Brain pericyte (primary cell): ENCODE data around the gene NOXA1.
"Not testable (repeated sequence)": the region's sequence is repeated elsewhere in the genome, so short reads cannot be mapped to it uniquely, and the experiment has no call there.

Experiments
- DNase-seq: peaks from one replicate; pipeline ENCODE4 v3.0.0-alpha.2; 2012; ENCODE audit warnings: low read depth, low spot score

Gene NOXA1

DNA sequence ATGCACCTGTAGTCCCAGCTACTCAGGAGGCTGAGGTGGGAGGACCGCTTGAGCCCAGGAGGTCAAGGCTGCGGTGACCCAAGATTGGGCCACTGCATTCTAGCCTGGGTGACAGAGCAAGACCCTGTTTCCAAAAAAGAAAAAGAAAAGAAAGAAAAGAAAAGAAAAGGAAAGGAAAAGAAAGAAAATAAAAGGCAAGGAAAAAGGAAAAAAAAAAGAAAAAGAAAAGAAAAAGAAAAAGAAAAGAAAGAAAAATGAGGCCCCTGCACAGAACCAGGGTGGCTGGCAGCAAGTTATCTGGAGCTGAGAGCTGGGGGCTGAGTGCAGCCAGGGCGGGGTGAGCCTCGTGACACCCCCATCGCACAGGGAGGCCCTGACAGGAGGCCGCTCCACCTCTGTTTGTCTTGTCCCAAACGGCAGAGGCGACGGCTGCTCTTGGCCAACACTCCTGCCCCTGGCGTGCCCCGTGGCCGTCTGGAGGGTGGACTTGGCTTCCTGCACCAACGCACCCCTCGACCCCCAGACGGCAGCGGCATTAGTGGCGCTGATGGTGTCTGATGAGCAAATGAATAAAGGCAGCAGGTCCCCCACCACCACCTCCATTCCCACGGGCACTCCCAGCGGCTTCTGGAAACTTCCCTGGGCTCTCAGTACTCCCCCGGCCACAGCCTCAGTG lies 17.0 kb upstream of the NOXA1 start:
- DNase-seq = no peak

GRCh38 chr9:137406876-137407589 lies 16.2 kb upstream of the NOXA1 start:
- no peak for DNase-seq

DNA sequence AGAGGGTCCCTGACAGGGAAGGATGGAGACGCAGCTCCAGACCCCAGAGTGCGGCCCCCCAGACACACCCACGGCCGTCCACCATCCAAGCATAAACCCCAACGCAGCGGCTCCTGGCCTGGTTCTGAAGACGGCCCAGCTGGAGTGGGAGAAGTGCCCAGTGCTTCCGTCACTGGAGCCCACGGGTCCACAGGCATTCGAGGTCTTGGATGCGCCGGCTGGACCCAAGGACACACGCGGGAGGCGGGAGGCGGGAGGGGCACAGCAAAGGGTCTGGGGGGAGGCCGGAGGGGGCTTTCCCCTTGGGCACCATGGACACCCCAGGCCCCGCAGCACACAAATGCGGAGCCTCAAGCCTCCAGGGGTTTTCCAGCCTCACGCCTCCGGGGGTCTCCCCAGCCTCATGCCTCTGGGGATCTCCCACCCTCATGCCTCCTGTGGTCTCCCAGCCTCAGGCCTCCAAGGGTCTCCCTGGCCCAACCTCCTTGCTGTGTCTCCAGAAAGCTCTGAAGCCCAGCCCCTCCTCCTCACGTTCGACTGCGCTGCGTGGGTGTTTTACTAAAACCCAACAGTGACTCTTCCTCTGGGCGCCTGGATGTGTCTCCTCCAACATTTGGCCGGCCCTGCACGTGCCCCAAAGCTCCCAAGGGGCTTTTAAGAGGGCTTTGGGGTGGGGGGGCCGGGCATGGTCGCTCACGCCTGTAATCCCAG lies 15.4 kb upstream of the NOXA1 start:
- DNase-seq = no peak

- DNase-seq = no peak
Observed at GRCh38 chr9:137408651-137409405, 14.4 kb upstream of the NOXA1 start.

- DNase-seq = no peak
Observed at GRCh38 chr9:137409515-137409914, 13.7 kb upstream of the NOXA1 start.

DNA sequence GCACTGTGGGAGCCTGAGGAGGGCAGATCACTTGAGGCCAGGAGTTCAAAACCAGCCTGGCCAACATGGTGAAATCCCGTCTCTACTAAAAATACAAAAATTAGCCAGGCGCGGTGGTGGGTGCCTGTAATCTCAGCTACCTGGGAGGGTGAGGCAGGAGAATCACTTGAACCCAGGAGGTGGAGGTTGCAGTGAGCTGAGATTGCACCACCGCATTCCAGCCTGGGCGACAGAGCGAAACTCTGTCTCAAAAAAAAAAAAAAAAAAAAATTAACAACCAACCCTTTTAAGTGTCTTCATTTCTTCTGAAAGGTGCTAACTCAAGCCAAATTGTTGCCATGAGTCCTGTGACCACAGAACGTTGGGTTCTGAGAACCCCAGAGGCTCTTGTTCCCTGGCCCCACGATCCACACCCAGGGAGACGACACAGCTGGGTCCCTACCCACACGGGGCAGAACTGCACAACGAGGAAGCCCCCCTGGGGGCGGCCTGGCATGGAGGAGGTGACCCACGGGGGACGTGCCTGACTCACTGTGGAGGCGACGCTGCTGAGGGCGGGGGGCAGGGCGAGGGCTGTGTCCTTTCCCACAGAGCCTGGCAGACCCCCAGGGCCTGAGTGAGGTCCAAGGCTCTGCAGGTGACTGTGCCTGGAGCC lies 12.8 kb upstream of the NOXA1 start:
- DNase-seq = not testable (repeated sequence)

GRCh38 chr9:137410891-137411249 lies 12.3 kb upstream of the NOXA1 start:
- DNase-seq = no peak

- no peak for DNase-seq
Observed at GRCh38 chr9:137411260-137411644, 11.9 kb upstream of the NOXA1 start.

- no peak for DNase-seq
Observed at GRCh38 chr9:137411645-137412380, 11.4 kb upstream of the NOXA1 start.

DNA sequence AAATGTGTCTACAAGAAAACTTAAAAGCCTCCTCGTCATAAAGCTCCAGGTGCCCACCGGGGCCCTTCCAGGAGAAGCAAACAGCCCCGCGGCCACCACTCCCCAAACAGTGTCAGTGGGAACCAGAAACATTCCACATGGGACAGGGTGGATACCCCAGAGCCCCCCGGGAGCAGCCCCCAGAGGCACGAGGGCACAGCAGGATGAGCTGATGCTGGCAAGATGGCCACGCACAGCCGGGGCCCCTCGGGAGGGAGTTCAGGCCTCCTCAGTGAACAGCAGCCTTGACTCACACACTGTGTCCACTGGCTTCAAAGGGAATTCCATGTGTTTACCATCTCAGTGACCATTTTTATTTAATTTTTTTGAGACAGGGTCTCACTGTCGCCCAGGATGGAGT lies 10.8 kb upstream of the NOXA1 start:
- no peak for DNase-seq

- DNase-seq = no peak
Observed at GRCh38 chr9:137415451-137415850, 7.7 kb upstream of the NOXA1 start.

DNA sequence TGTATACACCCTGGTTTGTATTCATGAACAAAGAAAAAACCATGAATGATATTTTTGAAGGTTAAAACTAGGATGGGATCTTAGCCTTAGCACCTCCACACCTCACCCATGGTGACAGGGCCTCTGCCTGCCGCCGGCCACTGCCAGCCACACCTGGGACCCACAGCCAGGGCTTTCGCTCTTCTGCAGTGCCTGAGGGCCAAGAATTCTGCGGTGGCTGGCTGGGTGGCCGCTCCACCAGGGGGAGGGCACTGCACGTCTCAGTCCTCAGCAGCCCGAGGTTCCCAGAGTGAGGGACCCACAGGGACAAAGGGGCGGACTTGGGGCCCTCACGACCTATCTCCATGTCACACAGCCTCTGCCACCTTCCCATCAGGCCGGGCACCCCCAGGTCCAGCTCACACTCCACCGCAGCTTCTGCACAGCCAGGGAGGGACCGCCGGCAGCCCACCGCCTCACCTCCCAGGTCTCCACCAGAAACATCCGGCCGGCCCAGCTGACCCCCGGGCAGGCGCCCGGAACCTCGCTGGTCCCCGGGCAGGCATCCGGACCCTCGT lies 7.1 kb upstream of the NOXA1 start:
- DNase-seq = no peak

DNA sequence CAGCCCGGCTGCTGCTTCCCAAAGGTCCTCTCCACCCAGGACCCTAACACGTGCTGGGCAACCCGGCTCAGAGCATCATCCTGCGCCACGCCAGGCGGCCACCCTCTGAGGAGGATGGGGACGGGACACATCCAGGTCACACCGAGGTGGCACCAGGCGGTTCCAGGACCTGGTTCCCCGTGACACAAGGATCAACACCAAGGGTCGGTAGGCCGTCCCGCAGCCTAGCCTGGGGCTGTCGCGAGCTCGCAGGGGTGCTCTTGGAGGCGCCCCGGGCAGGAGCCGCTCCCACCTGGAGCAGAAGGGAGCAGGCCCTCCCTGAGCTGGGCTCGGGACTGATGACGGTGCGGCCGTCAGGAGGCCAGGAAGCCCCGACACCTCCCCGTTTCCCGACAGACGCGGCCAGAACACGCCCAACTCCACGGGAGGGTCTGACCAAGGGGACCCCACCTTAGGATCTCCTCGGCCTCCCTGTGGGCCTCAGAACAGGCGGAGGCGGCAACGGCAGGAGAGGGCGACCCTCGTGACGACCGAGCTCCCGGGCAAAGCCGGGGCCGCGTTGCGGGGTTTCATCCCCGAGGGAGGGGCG lies 6.5 kb upstream of the NOXA1 start:
- no peak for DNase-seq

DNA sequence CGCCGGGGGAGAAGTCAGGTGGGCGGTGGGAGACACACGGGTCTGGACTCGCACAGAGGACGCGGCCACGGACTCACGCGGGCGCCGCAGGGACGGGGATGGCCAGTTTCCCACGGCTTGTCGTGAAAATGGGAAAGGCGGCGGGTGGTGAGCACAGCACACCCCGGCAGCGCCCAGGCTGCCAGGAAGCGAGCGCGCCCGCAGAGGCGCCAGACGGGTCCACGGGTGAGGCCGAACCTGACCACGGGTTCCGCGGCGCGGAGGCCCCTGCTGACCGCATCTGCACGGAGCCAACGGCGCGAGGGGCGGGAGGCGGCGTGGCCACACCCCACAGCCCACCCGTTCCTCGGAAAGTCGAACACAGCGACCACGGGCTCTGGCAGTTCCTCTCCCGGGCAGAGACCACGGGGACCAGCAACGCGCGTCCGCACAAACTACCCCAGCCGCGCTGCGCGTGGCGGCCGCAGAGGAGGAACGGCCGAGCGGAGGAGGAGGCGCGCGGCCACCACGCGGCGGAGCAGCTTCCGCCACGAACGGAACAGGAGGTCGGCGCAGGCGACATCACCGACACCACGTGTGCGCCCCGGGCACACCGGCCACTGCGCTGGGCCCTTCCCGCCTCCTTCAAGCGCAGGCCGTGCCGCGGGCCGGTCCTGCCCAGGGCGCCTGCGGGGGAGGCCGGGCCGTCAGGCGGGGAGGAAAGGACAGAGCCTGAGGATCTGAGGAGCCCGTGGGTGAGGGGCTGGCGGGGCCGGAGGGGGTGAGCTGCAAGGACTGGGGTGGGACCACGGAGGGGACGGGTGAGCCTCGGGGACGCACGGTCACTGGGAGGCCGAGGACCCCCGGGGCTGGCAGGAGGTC lies 5.8 kb upstream of the NOXA1 start:
- DNase-seq = no peak

DNA sequence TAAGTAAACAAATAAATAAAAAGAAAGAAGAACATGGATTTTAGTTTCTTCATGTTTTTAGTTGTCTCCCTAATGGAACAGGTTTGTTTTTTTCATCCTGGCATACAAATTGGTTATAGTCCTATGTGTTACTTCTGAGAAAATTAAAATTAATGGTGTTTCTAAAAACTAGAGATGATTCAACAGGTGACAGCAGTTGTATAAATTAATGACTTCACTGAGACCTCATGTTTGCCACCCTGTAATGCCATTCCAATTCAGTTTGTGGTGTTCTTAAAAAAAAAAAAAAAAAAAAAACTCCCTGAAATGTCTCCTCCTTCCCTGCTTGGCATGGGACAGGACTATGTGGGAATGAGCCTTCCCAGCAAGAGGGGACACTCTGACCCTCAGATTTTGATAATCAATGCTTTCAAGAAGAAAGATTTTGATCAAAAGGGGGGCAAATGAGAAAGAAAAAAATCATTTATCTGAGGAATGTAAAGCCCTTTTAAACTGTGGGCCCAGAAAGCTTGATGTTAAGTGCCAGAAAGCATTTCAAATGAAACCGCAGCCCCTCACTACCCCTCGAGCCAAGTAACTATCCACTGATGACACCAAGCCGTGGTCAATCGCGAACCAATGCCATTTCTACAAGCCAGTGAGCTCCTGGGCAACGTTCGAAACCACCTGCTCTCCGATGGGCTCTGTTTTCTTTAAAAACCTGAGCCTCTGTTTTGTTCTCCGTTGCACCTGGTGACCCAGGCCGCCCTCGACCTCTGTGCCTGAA lies 1.2 kb upstream of the NOXA1 start:
- DNase-seq = no peak

DNA sequence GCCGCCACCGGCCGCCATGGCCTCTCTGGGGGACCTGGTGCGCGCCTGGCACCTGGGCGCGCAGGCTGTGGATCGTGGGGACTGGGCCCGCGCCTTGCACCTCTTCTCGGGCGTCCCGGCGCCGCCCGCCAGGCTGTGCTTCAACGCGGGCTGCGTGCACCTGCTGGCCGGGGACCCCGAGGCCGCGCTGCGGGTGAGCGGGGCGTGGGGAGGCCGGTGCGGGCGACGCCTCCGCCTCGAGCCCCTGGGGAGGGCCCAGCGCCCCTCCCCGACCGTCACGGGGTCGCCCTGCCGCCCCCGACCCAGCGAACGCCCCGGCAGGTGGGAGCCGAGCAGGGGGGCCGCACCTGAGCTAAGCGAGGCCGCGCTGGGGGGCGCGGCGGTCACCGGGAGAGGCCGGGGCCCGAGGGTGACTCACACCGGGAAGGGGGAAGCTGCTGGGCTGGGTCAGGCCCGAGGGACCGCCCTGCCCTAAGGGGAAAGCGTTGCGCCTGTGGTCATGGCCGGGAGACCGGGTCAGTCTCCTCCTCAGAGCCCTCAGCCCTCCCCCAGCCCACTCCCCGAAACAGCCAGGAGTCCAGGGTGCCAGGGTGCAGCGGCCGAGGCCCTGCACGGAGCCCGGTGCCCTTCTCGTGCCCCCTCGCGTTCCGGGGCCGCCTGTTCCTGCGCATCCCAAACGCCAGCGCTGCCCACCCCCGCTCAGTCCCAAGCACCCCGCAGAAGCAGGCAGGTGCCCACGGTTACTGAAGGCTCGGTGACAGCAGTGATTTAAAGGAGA lies 510 bp downstream of the NOXA1 start:
- no peak for DNase-seq

DNA sequence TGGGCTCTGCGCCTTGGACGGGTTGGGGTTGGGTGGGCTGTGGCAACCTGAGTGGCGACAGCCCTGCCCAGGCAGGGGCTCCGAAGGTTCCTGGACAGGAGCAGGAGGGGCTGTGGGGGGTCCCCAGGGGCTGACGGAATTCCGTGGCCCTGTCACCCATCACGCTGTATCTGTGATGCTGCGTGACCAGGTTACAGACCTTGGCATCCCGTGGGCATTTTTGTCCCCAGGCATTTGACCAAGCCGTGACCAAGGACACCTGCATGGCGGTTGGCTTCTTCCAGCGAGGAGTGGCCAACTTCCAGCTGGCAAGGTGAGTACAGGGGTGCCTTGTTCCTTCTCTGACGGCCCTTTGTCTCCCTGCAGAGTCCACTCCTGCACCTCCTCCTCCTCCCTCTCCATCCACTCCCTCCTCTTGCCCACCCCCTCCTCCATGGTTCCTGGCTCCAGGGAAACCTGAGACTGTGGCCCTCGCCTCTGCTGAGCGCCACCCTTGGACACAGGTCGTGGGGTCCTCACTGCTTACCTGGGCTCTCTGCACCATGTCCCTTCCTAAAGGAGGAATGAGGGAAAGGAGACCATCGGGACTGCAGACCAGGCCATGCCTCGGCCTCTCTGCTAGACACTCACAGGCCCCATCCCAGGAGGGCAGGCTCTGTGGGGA lies 3.0 kb downstream of the NOXA1 start:
- DNase-seq = no peak
